GM06990 (cell line): ENCODE measurements around the gene IST1.

Experiments
- DNase-seq: peaks from one replicate; pipeline ENCODE4 v3.0.0-alpha.2; 2011; ENCODE audit not compliant: insufficient read length; ENCODE audit errors: extremely low read depth
- H3K27me3 ChIP-seq: replicated peaks from 2 replicates; pipeline ENCODE4 v1.6.0; 2011; ENCODE audit warnings: low read length; ENCODE audit not compliant: control insufficient read depth, insufficient read depth
- H3K36me3 ChIP-seq: 2 replicates; pipeline ENCODE4 v1.5.1; 2011; ENCODE audit warnings: low read length; ENCODE audit not compliant: control insufficient read depth, insufficient read depth
- H3K4me3 ChIP-seq: replicated peaks from 2 replicates; pipeline ENCODE4 v1.5.1; 2011; ENCODE audit warnings: low read depth, mild to moderate bottlenecking, control low read depth, low read length
- TF ChIP-seq, protein P1 (sequence below): IDR thresholded peaks from 2 replicates; pipeline ENCODE4 v1.5.1; 2011; ENCODE audit warnings: low read length, control low read depth, mild to moderate bottlenecking, inconsistent platforms; ENCODE audit not compliant: insufficient read depth, poor library complexity, severe bottlenecking

IST1 gene

DNA sequence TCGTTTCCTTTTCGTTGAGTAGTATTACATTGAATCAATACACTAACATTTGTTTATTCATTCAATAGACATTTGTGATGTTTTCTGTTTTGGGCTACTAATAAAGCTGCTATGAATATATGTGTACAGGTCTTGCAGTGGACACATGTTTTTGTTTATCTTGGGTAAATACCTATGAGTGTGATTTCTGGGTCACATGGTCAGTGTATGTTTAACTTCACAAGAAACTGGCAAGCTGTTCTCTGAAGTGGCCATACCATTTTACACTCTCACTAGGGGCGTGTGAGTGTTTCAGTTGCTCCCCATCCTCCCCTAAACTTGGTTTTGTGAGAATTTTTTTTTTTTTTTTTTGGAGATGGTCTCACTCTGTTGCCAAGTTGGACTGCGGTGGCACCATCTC, 69.9 kb downstream of the IST1 start:
- DNase-seq = no peak
- TF ChIP-seq, protein P1, sequence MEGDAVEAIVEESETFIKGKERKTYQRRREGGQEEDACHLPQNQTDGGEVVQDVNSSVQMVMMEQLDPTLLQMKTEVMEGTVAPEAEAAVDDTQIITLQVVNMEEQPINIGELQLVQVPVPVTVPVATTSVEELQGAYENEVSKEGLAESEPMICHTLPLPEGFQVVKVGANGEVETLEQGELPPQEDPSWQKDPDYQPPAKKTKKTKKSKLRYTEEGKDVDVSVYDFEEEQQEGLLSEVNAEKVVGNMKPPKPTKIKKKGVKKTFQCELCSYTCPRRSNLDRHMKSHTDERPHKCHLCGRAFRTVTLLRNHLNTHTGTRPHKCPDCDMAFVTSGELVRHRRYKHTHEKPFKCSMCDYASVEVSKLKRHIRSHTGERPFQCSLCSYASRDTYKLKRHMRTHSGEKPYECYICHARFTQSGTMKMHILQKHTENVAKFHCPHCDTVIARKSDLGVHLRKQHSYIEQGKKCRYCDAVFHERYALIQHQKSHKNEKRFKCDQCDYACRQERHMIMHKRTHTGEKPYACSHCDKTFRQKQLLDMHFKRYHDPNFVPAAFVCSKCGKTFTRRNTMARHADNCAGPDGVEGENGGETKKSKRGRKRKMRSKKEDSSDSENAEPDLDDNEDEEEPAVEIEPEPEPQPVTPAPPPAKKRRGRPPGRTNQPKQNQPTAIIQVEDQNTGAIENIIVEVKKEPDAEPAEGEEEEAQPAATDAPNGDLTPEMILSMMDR = no peak
- Histone ChIP-seq H3K27me3 (no peaks in the 10 kb centered on the region), H3K4me3 (no peak overlapping the region), H3K36me3 (no peaks in the 10 kb centered on the region)

DNA sequence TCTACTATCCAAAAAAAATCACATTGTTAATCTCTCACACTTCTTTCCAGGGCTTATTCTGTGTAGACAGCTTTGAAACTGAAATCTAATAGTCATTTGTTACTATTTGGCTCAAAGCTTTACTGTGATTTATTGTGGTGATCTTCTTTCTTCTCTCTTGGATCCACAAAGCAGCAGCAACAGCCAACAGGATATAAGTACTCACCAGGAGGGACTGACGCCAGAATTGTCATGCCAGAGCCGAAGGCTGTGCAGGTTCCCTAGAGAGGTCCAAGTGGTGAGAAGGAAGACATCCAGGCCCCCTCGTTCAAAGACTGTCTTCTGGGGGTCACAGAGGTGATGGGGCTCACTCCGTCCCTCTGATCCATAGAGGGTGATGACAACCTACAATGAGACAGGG, 71.6 kb downstream of the IST1 start:
- TF ChIP-seq, protein P1 = no peak
- DNase-seq = no peak
- no peak overlapping the region for H3K4me3 ChIP-seq
- H3K27me3 ChIP-seq = no peaks in the 10 kb centered on the region; the same call in 1 of the 2 replicates
- no peaks in the 10 kb centered on the region for H3K36me3 ChIP-seq

DNA sequence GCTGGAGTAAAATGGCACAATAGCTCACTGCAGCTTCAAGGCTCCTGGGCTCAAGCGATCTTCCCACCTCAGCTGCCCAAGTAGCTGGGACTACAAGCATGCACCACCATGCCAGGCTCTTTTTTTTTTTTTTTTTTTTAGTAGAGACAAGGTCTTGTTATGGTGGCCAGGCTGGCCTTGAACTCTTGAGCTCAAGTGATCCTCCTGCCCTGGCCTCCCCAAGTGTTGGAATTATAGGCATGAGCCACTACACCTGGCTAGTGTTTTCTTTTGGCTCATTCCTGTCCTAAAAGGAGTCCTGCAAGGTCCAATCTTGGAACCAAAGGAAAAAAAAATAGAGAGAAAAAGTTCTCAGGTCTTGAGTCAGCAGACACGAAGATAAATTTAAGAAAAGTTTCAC, 74.0 kb downstream of the IST1 start:
- no peak for DNase-seq
- H3K36me3 ChIP-seq = no peaks in the 10 kb centered on the region
- TF ChIP-seq, protein P1 = no peak
- no peaks in the 10 kb centered on the region; the same call in 1 of the 2 replicates for H3K27me3 ChIP-seq
- no peak overlapping the region for H3K4me3 ChIP-seq

DNA sequence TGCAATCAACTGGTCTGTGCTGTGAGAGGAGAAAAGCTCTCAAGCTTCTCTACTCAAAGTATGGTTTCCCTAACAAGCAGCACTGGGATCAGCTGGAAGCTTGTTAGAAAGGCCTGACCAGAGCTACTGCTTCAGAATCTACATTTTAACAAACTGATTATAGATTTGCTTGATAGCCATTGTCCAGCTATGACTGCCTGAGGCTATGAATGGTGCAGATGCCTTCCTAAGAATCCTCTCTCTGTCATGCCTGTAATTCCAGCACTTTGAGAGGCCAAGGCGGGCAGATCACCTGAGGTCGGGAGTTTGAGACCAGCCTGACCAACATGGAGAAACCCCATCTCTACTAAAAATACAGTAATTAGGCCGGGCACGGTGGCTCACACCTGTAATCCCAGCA, 76.2 kb downstream of the IST1 start:
- Histone ChIP-seq H3K27me3 (no peaks in the 10 kb centered on the region; the same call in 1 of the 2 replicates), H3K4me3 (no peak overlapping the region), H3K36me3 (no peaks in the 10 kb centered on the region)
- TF ChIP-seq, protein P1 = no peak
- no peak for DNase-seq

DNA sequence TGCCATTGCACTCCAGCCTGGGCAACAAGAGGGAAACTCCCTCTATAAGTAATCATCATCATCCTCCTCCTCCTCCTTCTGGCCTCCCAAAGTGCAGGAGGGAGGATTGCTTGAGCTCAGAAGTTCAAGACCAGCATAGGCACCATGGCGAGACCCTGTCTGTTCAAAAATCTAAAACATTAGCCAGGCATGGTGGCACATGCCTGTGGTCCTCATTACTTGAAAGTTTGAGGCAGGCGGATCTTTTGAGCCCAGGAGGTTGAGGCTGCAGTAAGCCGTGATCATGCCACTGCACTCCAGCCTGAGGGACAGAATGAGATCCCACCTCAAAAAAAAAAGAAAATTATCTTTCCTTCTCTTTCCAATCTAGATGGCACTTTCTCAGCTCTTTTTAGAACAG, 77.0 kb downstream of the IST1 start:
- no peaks in the 10 kb centered on the region for H3K36me3 ChIP-seq
- no peak for DNase-seq
- H3K4me3 ChIP-seq = no peak overlapping the region
- TF ChIP-seq, protein P1 = no peak
- no peaks in the 10 kb centered on the region; the same call in 1 of the 2 replicates for H3K27me3 ChIP-seq

DNA sequence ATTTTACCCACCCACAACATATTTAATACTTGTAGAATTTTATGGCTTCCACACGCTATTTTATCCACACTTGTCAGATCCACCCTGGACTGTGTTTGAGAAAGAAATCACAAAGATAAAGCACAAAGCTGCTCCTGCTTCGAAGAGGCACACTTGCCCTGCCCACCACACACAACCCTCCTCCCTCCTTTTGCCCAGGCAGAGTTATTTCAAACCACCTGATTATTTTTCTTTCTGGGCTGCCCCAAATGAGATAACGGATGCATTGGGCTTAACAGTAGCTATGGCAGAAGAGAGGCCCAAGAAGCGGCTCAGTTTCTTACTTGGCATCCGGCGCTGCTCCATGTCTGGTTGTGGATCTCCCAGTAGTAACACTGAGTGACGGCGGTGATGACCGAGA, 77.7 kb downstream of the IST1 start:
- no peaks in the 10 kb centered on the region; the same call in 1 of the 2 replicates for H3K27me3 ChIP-seq
- no peaks in the 10 kb centered on the region for H3K36me3 ChIP-seq
- no peak for DNase-seq
- no peak overlapping the region for H3K4me3 ChIP-seq
- TF ChIP-seq, protein P1 = no peak
